ENCODE data around the gene AMDHD2. TPM values are rescaled to one million over a fixed set of nuclear protein-coding genes. Genes with fewer than 3 reads are reported as not detected.
"Not testable (repeated sequence)": the region's sequence is repeated elsewhere in the genome, so short reads cannot be mapped to it uniquely, and the experiment has no call there.

The AMDHD2 gene
- total RNA-seq, 4 donors from 2014 or later = 32.9 to 50.3 (median 42.2) TPM

DNA sequence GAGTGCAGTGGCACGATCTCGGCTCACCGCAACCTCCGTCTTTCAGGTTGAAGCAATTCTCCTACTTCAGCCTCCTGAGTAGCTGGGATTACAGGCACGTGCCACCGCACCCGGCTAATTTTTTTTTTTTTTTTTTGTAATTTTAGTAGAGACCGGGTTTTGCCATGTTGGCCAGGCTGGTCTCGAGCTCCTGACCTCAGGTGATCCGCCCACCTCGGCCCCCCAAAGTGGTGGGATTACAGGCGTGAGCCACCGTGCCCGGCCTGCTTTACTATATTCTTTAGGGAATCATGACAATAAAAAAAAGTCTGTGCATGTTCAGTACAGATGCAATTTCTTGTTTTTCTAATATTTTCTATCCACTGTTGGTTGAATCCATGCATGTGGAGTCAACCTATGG lies 23.6 kb downstream of the AMDHD2 start:
- intact Hi-C loops (cut with DNase I; ENCODE audit: low total_unique reads); H3K4me3 ChIP-seq (ENCODE audit: low read depth, poor library complexity, severe bottlenecking); DNase-seq (ENCODE audit: low spot score in 2 of 2): not testable (repeated sequence)
- WGBS, 2 donors = 90 to 92% methylated on average over 14 of the region's 14 CpGs

GRCh38 chr16:2550283-2550878 lies 30.2 kb downstream of the AMDHD2 start:
- 20 to 30% methylated on average over 1 of the region's 14 CpGs for WGBS, 2 donors
- DNase-seq (ENCODE audit: low spot score in 2 of 2); intact Hi-C loops (cut with DNase I; ENCODE audit: low total_unique reads); H3K4me3 ChIP-seq (ENCODE audit: low read depth, poor library complexity, severe bottlenecking): not testable (repeated sequence)

DNA sequence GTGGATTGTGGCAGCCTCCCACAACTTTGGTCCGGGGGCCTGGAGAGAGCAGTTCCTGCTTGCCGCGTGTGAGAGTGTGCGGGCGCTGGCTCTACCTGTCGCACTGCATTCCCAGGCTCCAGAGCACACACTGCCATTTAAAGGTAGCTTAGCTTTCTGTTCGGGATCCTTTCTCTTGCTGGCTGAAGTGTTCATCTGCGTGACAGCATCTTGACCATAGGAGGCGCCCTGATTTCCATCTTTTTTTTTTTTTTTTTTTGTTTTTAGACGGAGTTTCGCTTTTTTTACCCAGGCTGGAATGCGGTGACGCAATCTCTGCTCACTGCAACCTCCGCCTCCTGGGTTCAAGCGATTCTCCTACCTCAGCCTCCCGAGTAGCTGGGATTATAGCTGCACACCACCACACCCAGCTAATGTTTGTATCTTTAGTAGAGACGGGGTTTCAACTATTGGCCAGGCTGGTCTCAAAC lies 31.3 kb downstream of the AMDHD2 start:
- DNase-seq (ENCODE audit: low spot score in 2 of 2) = peak in 1 of 2 donors; percentile 2
- 47 to 63% methylated on average over 12 to 17 of the region's 17 CpGs for WGBS, 2 donors
- H3K4me3 ChIP-seq (ENCODE audit: low read depth, poor library complexity, severe bottlenecking); intact Hi-C loops (cut with DNase I; ENCODE audit: low total_unique reads): not testable (repeated sequence)

- WGBS, 2 donors = no CpG with 5 or more reads among the region's 13 CpGs
- H3K4me3 ChIP-seq (ENCODE audit: low read depth, poor library complexity, severe bottlenecking); intact Hi-C loops (cut with DNase I; ENCODE audit: low total_unique reads); DNase-seq (ENCODE audit: low spot score in 2 of 2): not testable (repeated sequence)
These were observed 34.7 kb downstream of the AMDHD2 start for GRCh38 chr16:2554709-2555425.

- no CpG with 5 or more reads among the region's 15 CpGs for WGBS, 2 donors
- H3K4me3 ChIP-seq (ENCODE audit: low read depth, poor library complexity, severe bottlenecking) = not testable (repeated sequence)
- peak in 1 of 2 donors; percentile 64 for DNase-seq (ENCODE audit: low spot score in 2 of 2)
These were observed 37.0 kb downstream of the AMDHD2 start for GRCh38 chr16:2557150-2557549.

GRCh38 chr16:2560131-2560797 lies 40.1 kb downstream of the AMDHD2 start:
- H3K4me3 ChIP-seq (ENCODE audit: low read depth, poor library complexity, severe bottlenecking); intact Hi-C loops (cut with DNase I; ENCODE audit: low total_unique reads); DNase-seq (ENCODE audit: low spot score in 2 of 2): not testable (repeated sequence)
- 71% methylated on average over 8 of the region's 17 CpGs for WGBS, 2 donors

More at GRCh38 chr16:2557150-2557549, 37.0 kb downstream of the AMDHD2 start:
- intact Hi-C loops (cut with DNase I; ENCODE audit: low total_unique reads) = not testable (repeated sequence)

GRCh38 chr16:2560798-2561133 lies 40.6 kb downstream of the AMDHD2 start:
- H3K4me3 ChIP-seq (ENCODE audit: low read depth, poor library complexity, severe bottlenecking); intact Hi-C loops (cut with DNase I; ENCODE audit: low total_unique reads): not testable (repeated sequence)
- peak; percentile 56 to 92 for DNase-seq (ENCODE audit: low spot score in 2 of 2)
- WGBS, 2 donors = 0% methylated on average over 1 of the region's 4 CpGs; no CpG with 5 or more reads in 1 of the 2 donors

DNA sequence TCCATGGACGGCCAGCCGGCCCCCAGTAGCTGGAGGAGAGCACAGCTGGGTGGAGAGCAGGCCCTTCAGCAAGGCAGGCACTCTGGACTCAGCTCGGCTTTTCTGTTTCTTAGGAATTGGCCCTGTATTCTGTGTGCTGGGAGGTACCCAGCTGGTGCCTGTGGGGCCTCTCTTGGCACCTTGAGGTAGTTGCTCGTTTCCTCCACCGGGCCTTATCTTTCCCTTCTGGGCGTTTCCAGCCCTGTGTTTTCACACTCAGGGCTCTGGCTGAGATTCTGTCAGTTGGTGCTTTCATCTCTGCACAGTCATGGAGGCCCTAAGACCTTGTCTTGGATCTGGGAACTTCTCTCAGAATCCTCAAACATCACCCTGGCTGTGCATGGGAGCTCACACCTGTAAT lies 47.3 kb downstream of the AMDHD2 start:
- intact Hi-C loops (cut with DNase I; ENCODE audit: low total_unique reads); H3K4me3 ChIP-seq (ENCODE audit: low read depth, poor library complexity, severe bottlenecking); DNase-seq (ENCODE audit: low spot score in 2 of 2): not testable (repeated sequence)
- no CpG with 5 or more reads among the region's 6 CpGs for WGBS, 2 donors

- WGBS, 2 donors = no CpG with 5 or more reads among the region's 11 CpGs
- intact Hi-C loops (cut with DNase I; ENCODE audit: low total_unique reads); H3K4me3 ChIP-seq (ENCODE audit: low read depth, poor library complexity, severe bottlenecking): not testable (repeated sequence)
These were observed 48.4 kb downstream of the AMDHD2 start for GRCh38 chr16:2568573-2568972.

DNA sequence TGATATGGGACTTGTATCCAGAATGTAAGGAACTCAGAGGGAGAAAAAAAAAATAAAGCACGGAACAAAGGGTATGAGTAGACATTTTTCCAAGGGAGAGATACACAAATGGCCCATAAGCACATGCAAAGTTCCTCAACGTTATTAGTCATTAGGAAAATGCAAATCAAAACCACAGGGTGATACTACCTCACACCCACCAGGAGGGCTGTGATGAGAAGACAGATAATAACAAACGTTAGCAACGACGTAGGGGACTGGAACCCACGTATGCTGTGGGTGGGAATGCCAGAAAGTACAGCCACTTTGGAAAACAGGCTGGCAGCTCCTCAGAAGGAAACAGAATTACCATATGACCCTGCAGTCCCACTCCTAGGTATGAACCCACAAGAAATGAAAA lies 52.5 kb downstream of the AMDHD2 start:
- DNase-seq (ENCODE audit: low spot score in 2 of 2); intact Hi-C loops (cut with DNase I; ENCODE audit: low total_unique reads); H3K4me3 ChIP-seq (ENCODE audit: low read depth, poor library complexity, severe bottlenecking): not testable (repeated sequence)
- no CpG with 5 or more reads among the region's 6 CpGs for WGBS, 2 donors

More at GRCh38 chr16:2568573-2568972, 48.4 kb downstream of the AMDHD2 start:
- DNase-seq (ENCODE audit: low spot score in 2 of 2) = not testable (repeated sequence)

DNA sequence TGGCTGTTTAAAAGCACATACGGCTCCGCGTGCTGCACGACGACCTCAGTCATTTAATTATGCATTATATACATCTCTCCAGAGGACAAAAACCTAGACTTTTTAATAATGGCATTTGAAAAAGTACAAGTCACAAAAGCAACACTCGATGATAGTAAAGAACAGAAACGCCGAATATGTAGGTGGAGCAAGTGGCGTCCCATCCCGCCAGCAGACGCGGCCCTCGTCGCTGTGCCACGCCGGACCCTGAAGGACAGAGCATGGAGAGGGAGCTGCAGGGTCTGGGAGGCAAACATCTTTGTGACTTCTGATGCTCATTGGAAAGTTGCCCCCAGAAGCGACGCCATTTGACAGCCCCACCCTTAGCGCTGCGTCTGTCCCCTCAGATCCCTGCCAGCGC lies 55.7 kb downstream of the AMDHD2 start:
- DNase-seq (ENCODE audit: low spot score in 2 of 2); intact Hi-C loops (cut with DNase I; ENCODE audit: low total_unique reads); H3K4me3 ChIP-seq (ENCODE audit: low read depth, poor library complexity, severe bottlenecking): not testable (repeated sequence)
- 100% methylated on average over 3 of the region's 21 CpGs; no CpG with 5 or more reads in 1 of the 2 donors for WGBS, 2 donors

DNA sequence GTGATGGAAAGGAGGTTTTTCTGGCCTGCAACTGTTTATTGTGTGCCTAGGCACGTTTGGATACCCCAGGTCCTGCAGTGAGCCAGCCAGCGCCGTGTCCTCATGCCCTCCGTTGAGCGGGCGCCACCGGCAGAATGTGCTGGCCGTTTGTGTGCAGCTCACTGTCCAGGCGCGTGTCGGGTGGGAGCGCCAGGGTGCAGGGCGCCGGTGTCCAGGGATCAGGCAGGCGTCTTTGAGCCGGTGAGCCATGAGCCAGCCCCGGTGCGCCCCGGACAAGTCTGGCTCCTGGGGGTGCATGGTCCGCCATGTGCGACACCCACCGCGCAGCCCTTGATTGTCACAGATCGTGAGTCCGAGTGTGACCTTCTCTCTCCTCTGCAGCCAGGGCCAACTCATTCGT lies 56.9 kb downstream of the AMDHD2 start:
- WGBS, 2 donors = 66 to 88% methylated on average over 2 to 4 of the region's 26 CpGs
- H3K4me3 ChIP-seq (ENCODE audit: low read depth, poor library complexity, severe bottlenecking); DNase-seq (ENCODE audit: low spot score in 2 of 2); intact Hi-C loops (cut with DNase I; ENCODE audit: low total_unique reads): not testable (repeated sequence)

DNA sequence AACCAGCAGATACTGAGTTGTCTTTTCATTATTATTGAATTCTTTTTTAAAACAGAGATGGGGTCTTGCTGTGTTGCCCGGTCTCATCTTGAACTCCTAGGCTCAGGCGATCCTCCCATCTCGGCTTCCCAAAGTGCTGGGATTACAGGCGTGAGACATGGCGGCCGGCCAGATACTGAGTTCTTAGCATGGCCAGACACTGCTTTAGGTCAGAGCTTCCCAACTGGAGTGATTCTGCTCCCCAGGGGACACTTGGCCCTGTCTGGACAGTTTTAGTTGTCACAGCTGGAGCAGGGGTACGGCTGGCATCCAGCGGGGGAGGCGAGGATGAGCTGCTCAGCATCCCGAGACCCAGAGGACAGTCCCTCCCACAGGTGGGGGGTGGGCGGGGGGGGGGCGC lies 58.7 kb downstream of the AMDHD2 start:
- H3K4me3 ChIP-seq (ENCODE audit: low read depth, poor library complexity, severe bottlenecking); intact Hi-C loops (cut with DNase I; ENCODE audit: low total_unique reads); DNase-seq (ENCODE audit: low spot score in 2 of 2): not testable (repeated sequence)
- WGBS, 2 donors = no CpG with 5 or more reads among the region's 12 CpGs

- no CpG with 5 or more reads among the region's 11 CpGs for WGBS, 2 donors
- peak in 1 of 2 donors; percentile 84 for DNase-seq (ENCODE audit: low spot score in 2 of 2)
- intact Hi-C loops (cut with DNase I; ENCODE audit: low total_unique reads); H3K4me3 ChIP-seq (ENCODE audit: low read depth, poor library complexity, severe bottlenecking): not testable (repeated sequence)
These were observed 60.0 kb downstream of the AMDHD2 start for GRCh38 chr16:2580143-2580542.

DNA sequence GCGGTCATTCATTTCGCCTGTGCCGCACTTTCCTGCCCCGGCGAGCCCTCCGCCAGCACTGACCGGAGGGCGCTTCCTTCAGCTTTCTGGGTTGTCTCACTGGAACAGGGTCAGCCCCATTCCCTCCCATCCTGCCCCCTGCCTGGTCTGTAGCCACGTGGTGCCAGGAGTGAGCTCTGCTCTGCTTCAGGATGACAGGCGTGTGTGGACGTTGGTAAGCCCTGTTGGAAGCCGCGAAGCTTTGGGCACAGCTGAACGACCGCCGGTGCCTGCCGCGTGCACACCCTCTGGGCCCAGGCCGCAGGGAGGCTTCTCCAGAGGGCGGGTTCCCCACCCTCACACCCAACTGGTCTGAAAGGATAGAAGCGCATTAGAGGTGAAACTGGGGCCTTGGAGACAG lies 60.6 kb downstream of the AMDHD2 start:
- DNase-seq (ENCODE audit: low spot score in 2 of 2); H3K4me3 ChIP-seq (ENCODE audit: low read depth, poor library complexity, severe bottlenecking); intact Hi-C loops (cut with DNase I; ENCODE audit: low total_unique reads): not testable (repeated sequence)
- no CpG with 5 or more reads among the region's 21 CpGs for WGBS, 2 donors
